IPS DF 19.7 (cell line): Measurements from ENCODE around the gene FAR2.
"Not testable (repeated sequence)": the region's sequence is repeated elsewhere in the genome, so short reads cannot be mapped to it uniquely, and the experiment has no call there.

ENCODE experiments used
- DNase-seq: peaks from one replicate; pipeline ENCODE4 v3.0.0-alpha.2; 2013; ENCODE audit warnings: low read depth, low spot score

The FAR2 gene

DNA sequence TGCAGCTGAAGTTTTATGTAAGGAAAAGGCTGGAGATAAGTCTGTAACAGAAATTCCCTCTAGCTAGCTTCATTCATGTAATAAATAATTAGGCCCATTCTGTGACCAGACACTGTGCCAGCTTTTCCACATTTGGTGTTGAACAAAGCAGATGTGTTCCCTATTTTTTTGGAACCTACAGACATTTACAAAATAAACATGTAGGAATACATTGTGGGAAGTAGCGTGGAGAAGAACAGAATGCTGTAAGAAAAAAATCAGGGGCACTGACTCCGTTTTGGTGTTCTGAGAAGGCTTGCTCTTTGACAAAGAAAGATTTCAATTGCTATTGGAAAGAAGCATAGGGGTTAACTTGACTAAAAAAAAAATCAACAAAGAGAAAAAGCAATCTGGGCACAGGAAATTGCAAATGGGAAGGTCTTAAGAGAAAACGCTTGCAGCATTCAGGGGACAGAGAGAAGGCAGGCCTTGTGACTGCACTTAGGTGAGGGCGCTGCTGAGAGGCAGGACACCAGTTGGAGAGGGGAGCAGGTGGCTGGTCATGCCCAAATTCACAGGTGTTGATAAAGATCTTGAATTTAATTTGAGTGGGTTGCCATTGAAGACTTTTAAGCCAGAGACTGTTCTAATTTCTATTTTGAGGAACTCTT lies 4.0 kb downstream of the FAR2 start:
- peak; percentile 56 for DNase-seq

GRCh38 chr12:29155079-29155478 lies 6.0 kb downstream of the FAR2 start:
- DNase-seq, result no peak

DNA sequence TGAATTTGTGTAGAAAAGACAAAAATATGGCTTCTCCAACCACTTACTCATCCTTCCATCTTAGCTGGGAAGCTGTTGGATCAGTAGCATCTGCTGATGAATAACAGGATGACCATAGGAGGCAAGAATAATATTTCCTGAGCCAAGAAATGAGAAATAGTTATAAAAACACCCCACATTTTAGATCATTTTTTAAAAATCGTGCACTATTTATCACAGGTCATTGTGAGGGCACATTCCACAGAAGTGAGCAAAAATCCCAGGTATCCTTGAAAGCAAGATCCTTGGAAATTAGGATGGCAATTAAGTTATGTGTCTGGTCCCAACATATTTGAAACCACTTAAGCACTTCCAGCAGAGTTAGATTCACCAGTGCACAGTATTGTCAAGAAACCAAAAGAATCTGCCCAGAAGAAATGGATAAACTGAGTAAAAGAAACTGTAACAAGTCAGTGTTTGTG lies 8.4 kb downstream of the FAR2 start:
- no peak for DNase-seq

DNA sequence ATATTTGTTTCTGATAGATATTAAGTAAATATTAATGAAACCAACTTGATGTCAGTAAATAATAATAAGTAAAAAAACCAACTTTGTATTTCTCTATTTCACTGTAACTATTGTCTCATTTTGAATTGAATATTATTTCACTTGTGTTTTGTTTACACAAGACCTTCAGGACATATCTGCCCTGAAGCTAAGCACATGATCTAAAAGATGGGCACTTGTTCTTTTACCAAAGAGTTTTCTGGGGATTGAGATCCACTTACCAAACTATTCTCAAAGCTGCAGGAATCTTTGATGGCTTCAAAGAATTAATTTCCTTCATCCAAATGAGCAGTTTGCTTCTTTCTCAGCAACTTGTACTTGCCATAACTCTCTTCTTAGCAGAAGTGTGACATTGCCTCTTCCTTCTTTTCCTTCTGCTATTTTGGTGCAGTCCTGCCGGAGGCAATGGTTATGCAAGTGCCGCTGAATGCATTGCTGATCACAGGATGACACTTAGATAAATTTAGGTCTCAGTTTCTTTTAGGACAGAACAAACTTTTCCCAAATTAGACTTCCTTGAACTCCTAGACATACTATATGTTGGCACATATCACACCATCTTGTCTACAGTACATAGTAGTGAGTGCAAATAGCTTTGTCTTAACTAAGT lies 9.2 kb downstream of the FAR2 start:
- DNase-seq, result no peak

GRCh38 chr12:29159661-29160060 lies 10.6 kb downstream of the FAR2 start:
- DNase-seq, result no peak

- no peak for DNase-seq
These were observed 11.2 kb downstream of the FAR2 start for GRCh38 chr12:29160230-29160629.

GRCh38 chr12:29163146-29163545 lies 14.1 kb downstream of the FAR2 start:
- DNase-seq, result no peak

DNA sequence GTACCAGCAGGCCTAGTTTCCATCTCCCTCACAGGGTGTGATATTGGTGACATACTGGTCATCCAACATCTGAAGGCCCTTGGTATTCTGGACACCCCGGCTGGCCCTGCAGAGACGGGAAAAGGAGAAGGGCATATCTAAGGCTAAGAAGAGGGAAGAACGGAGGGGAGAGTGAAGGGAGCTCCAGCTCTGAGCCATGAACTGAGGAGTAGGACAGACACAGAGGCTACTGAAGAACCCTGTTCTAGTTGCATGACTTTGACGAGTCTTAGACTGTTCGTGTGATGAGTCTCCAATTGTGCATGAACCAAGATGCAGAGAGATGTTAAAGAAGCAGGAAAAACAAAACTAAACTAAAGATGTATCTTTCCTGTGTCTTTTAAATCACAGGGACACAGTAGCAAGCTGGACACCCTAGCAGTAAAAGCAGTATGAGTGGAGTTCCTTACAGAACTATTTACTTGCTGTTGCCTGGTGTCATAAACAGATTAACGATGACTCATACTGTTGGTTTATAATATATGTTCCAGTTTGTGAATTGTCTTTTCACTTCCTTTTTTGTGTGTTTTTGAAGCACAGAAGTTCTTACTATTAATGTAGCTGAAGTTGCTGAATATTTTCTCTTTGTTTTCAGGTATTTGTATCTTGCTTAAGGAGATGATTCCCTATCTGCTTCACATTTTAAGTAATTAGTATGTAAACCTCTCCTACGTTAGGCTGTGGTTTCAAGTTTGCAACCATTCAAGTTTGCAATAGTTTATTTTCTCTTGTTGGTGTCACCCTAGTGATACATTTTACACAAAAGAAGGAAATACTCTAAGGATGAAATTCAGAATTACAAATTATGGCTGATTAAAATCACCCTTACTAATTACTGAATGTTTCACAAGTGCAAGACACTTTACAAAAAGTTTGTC lies 15.7 kb downstream of the FAR2 start:
- DNase-seq, result no peak

GRCh38 chr12:29167445-29167844 lies 18.4 kb downstream of the FAR2 start:
- DNase-seq, result no peak

DNA sequence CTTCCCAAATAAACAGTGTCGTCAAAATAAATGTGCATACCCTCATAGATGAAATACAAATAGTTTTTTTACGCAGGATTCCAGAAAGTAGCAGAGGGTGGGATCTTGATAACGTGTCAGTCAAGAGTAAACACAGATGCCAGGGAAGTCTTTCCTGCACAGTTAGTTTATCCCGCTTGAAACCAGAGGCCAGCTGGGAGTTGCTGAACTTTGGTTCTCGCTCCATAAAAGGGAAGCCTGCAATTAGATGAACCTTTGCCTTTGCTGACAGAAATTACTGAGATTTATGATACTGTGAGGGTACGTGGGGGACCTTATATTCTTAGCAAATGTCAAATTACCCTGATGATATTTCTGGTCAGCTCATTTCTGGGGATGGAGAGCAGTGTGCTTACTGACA lies 18.9 kb downstream of the FAR2 start:
- DNase-seq, result no peak

GRCh38 chr12:29169978-29170377 lies 20.9 kb downstream of the FAR2 start:
- DNase-seq, result not testable (repeated sequence)

- DNase-seq, result not testable (repeated sequence)
These were observed 21.5 kb downstream of the FAR2 start for GRCh38 chr12:29170478-29171084.

DNA sequence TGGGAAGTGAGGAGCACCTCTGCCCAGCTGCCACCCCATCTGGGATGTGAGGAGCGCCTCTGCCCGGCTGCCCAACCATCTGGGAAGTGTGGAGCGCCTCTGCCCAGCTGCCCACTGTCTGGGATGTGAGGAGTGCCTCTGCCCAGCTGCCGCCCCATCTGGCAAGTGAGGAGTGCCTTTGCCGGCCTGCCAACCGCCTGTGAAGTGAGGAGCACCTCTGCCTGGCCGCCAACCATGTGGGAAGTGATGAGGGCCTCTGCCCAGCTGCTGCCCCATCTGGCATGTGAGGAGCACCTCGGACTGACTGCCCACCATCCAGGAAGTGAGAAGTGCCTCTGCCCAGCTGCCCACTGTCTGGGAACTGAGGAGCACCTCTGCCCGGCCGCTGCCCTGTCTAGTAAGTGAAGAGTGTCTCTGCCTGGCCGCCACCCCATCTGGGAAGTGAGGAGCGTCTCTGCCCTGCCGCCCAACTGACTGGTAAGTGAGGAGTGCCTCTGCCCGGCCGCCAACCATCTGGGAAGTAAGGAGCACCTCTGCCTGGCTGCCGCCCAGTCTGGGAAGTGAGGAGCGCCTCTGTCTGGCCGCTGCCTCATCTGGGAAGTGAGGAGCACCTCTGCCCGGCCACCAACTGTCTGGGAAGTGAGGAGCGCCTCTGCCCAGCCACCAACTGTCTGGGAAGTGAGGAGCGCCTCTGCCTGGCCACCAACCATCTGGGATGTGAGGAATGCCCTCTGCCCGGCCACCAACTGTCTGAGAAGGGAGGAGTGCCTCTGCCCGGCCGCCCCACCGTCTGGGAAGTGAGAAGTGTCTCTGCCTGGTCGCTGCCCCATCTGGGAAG lies 22.6 kb downstream of the FAR2 start:
- no peak for DNase-seq

GRCh38 chr12:29176941-29177340 lies 27.9 kb downstream of the FAR2 start:
- DNase-seq, result no peak

DNA sequence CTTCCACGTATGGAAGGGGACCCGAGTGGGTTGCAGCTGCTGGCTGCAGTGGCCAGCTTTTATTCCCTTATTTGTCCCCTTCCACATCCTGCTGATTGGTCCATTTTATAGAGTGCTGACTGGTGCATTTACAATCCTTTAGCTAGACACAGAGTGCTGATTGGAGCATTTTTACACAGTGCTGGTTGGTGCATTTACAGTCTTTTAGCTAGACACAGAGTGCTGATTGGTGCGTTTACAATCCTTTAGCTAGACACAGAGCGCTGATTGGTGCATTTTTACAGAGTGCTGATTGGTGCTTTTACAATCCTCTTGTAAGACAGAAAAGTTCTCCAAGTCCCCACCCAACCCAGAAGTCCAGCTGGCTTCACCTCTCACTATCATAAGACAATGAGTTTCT lies 33.2 kb downstream of the FAR2 start:
- DNase-seq, result not testable (repeated sequence)

GRCh38 chr12:29187756-29188155 lies 38.7 kb downstream of the FAR2 start:
- DNase-seq, result no peak

DNA sequence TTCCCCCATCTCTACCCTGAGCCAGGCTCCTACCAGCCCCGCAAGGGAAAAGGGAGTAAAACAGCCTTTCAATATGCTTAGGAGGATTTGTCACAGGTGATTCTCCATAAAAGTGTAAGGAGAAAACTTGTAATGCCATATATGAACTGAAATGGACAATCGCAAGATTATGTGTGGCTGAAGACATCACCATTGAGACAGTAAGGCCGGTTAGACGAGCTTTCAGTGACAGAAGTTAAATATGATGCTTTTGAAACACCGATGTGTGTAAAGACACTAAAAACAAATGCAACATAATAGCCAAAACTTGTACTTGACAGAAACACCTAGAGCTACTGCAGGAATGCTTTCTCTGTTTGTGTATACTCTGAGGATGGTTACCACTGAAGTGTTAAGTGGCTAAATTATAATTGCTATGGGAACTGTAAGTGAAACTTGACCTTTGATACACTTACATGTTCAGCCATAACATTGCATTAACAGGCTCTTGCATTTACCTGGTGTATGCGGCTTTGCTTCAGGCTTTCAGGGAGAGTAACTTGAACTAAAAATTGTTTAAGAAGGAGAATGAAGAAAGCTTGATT lies 42.3 kb downstream of the FAR2 start:
- DNase-seq, result no peak

DNA sequence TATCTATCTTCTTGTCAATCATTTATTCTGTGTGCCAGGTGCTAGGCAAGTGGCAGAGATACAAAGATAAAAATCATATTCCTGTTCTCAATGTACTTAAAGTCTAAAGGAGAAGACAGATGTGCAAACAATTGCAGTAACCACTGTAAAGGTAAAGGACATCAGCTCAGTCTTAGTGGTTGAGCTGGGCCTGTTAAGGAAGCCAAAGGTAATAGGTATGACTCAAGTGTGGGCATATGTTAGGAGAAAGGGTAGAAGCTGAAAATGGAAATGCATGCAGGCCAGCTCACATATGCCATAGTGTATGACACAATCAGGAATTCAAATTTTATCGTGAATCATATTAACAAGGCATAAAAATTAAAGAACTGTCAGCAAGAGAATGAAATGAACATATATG lies 49.8 kb downstream of the FAR2 start:
- DNase-seq, result no peak

- no peak for DNase-seq
These were observed 51.5 kb downstream of the FAR2 start for GRCh38 chr12:29200586-29200985.

DNA sequence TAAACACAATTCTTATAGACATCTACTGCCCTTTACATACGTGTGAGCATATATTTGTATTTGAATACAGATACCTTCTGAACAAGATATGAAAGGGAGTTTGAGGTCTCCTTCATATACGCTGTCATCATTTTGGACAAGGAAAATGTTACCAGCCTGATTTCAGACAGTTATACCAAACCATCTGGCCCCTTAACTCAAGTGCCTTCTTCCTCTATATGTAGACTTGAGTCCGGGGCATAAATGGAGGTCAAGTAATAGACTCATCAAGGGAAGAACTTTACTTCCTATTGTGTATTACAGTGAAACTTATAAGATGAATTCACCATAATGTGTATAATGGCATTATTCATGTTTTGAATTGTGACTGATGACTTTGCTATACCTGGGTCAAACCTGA lies 52.2 kb downstream of the FAR2 start:
- DNase-seq, result no peak

DNA sequence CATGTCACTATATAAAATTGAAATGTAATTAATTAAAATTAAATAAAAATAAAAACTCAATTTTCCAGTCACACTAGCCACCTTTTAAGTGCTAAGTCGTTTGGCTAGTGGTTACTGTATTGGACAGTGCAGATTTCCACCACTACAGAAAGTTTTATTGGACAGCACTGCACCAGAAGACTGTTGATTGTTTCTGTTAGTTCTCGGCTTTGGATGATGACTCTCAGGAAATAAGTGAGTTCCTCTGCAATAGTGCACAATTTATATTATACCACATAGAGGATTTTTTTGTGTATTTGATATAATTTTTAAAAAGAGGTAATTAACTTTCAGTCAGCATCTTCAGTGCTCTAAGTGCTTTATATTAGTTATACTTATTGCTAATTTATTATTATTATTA lies 52.7 kb downstream of the FAR2 start:
- no peak for DNase-seq
